ENCODE measurements around the gene LRRN3. TPM values are rescaled to one million over a fixed set of nuclear protein-coding genes. Genes with fewer than 3 reads are reported as not detected.

Gene LRRN3
- total and polyA plus RNA-seq, 2 experiments from 2014 or later, result 0.40 TPM; not detected in 1

DNA sequence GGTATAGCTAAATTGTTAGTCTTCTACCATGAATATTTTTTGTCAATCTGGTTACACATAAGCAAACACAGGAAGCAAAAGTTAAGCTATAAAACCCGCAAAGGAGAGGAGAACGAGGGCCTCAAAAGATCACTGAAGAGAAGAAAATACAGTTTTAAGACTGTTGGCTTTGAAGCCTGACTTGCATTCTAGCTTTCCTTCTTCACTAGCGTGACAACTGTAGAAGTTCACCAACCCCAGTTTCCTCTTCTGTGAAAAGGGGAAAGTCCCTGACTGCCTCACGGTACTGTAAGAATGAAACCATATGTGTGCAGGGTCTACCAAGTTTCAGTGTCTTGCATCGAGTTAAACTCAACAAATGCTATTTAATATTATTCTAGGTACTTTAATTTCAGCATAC is 7.5 kb upstream of the LRRN3 start (continued):
- TF ChIP-seq, protein P1, sequence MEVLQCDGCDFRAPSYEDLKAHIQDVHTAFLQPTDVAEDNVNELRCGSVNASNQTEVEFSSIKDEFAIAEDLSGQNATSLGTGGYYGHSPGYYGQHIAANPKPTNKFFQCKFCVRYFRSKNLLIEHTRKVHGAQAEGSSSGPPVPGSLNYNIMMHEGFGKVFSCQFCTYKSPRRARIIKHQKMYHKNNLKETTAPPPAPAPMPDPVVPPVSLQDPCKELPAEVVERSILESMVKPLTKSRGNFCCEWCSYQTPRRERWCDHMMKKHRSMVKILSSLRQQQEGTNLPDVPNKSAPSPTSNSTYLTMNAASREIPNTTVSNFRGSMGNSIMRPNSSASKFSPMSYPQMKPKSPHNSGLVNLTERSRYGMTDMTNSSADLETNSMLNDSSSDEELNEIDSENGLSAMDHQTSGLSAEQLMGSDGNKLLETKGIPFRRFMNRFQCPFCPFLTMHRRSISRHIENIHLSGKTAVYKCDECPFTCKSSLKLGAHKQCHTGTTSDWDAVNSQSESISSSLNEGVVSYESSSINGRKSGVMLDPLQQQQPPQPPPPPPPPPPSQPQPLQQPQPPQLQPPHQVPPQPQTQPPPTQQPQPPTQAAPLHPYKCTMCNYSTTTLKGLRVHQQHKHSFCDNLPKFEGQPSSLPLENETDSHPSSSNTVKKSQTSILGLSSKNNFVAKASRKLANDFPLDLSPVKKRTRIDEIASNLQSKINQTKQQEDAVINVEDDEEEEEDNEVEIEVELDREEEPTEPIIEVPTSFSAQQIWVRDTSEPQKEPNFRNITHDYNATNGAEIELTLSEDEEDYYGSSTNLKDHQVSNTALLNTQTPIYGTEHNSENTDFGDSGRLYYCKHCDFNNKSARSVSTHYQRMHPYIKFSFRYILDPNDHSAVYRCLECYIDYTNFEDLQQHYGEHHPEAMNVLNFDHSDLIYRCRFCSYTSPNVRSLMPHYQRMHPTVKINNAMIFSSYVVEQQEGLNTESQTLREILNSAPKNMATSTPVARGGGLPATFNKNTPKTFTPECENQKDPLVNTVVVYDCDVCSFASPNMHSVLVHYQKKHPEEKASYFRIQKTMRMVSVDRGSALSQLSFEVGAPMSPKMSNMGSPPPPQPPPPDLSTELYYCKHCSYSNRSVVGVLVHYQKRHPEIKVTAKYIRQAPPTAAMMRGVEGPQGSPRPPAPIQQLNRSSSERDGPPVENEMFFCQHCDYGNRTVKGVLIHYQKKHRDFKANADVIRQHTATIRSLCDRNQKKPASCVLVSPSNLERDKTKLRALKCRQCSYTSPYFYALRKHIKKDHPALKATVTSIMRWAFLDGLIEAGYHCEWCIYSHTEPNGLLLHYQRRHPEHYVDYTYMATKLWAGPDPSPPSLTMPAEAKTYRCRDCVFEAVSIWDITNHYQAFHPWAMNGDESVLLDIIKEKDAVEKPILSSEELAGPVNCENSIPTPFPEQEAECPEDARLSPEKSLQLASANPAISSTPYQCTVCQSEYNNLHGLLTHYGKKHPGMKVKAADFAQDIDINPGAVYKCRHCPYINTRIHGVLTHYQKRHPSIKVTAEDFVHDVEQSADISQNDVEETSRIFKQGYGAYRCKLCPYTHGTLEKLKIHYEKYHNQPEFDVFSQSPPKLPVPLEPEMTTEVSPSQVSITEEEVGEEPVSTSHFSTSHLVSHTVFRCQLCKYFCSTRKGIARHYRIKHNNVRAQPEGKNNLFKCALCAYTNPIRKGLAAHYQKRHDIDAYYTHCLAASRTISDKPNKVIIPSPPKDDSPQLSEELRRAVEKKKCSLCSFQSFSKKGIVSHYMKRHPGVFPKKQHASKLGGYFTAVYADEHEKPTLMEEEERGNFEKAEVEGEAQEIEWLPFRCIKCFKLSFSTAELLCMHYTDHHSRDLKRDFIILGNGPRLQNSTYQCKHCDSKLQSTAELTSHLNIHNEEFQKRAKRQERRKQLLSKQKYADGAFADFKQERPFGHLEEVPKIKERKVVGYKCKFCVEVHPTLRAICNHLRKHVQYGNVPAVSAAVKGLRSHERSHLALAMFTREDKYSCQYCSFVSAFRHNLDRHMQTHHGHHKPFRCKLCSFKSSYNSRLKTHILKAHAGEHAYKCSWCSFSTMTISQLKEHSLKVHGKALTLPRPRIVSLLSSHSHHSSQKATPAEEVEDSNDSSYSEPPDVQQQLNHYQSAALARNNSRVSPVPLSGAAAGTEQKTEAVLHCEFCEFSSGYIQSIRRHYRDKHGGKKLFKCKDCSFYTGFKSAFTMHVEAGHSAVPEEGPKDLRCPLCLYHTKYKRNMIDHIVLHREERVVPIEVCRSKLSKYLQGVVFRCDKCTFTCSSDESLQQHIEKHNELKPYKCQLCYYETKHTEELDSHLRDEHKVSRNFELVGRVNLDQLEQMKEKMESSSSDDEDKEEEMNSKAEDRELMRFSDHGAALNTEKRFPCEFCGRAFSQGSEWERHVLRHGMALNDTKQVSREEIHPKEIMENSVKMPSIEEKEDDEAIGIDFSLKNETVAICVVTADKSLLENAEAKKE (CRISPR knock-in tag; IDR thresholded peaks at IDR 0.05), result no peak
- TF ChIP-seq STAT1 (IDR thresholded peaks at IDR 0.05; ENCODE audit: unreplicated experiment) (no peak), POLR2AphosphoS5 (IDR thresholded peaks at IDR 0.05; ENCODE audit: low read depth) (no peak)
- TF ChIP-seq, protein P2, sequence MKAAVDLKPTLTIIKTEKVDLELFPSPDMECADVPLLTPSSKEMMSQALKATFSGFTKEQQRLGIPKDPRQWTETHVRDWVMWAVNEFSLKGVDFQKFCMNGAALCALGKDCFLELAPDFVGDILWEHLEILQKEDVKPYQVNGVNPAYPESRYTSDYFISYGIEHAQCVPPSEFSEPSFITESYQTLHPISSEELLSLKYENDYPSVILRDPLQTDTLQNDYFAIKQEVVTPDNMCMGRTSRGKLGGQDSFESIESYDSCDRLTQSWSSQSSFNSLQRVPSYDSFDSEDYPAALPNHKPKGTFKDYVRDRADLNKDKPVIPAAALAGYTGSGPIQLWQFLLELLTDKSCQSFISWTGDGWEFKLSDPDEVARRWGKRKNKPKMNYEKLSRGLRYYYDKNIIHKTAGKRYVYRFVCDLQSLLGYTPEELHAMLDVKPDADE (IDR thresholded peaks at IDR 0.05), result no peak

DNA sequence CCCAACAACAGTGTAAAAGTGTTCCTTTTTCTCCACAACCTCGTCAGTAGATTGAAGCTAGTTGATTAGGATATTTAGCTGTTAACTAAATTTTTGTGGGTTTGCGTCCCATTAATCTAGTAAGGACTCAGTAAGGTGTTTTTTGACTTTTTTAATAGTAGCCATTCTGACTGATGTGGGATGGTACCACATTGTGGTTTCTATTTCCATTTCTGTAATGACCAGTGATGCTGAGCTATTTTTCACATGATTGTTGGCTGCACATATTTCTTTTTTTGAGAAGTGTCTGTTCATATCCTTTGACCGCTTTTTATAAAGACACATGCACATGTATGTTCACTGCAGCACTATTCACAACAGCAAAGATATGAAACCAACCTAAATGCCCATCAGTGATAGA is 5.6 kb upstream of the LRRN3 start:
- no peaks in the 10 kb centered on the region for H3F3A ChIP-seq (replicated peaks; ENCODE audit: low read depth)
- H3K27me3 ChIP-seq (ENCODE audit: insufficient read depth), result no peaks in the 10 kb centered on the region
- Mint-ChIP-seq H3K4me1 (peaks cover 19% of the 10 kb centered on the region), H3K9me3 (0 out of 3 replicates have a peak, but pooled peaks cover 4% of the 10 kb centered on the region), H3K4me3 (no peak overlapping the region), H3K36me3 (ENCODE audit: low read depth) (no peaks in the 10 kb centered on the region), H3K27ac (no peak overlapping the region), H3K27me3 (ENCODE audit: insufficient read depth, low read depth, poor library complexity) (peaks cover 1% of the 10 kb centered on the region)
- ATAC-seq (no peak), DNase-seq (ENCODE audit: low spot score) (no peak)
- no peak overlapping the region for H2AFZ ChIP-seq
- H3K4me2 ChIP-seq, result no peak overlapping the region
- H3K4me3 ChIP-seq, result no peak overlapping the region
- H3K36me3 ChIP-seq (ENCODE audit: insufficient read depth), result no peaks in the 10 kb centered on the region
- H3K27ac ChIP-seq (ENCODE audit: low read depth), result no peak overlapping the region
- no peaks in the 10 kb centered on the region for H4K20me1 ChIP-seq (replicated peaks; ENCODE audit: insufficient read depth)
- peaks cover 16% of the 10 kb centered on the region; the same call in 1 of the 2 replicates for H3K4me1 ChIP-seq (ENCODE audit: insufficient read depth)
- H3K9me2 ChIP-seq (ENCODE audit: insufficient read depth), result no peaks in the 10 kb centered on the region
- no peaks in the 10 kb centered on the region for H3K79me2 ChIP-seq (replicated peaks; ENCODE audit: insufficient read depth)
- TF ChIP-seq, protein P2 (IDR thresholded peaks at IDR 0.05), result no peak
- TF ChIP-seq, protein P3, sequence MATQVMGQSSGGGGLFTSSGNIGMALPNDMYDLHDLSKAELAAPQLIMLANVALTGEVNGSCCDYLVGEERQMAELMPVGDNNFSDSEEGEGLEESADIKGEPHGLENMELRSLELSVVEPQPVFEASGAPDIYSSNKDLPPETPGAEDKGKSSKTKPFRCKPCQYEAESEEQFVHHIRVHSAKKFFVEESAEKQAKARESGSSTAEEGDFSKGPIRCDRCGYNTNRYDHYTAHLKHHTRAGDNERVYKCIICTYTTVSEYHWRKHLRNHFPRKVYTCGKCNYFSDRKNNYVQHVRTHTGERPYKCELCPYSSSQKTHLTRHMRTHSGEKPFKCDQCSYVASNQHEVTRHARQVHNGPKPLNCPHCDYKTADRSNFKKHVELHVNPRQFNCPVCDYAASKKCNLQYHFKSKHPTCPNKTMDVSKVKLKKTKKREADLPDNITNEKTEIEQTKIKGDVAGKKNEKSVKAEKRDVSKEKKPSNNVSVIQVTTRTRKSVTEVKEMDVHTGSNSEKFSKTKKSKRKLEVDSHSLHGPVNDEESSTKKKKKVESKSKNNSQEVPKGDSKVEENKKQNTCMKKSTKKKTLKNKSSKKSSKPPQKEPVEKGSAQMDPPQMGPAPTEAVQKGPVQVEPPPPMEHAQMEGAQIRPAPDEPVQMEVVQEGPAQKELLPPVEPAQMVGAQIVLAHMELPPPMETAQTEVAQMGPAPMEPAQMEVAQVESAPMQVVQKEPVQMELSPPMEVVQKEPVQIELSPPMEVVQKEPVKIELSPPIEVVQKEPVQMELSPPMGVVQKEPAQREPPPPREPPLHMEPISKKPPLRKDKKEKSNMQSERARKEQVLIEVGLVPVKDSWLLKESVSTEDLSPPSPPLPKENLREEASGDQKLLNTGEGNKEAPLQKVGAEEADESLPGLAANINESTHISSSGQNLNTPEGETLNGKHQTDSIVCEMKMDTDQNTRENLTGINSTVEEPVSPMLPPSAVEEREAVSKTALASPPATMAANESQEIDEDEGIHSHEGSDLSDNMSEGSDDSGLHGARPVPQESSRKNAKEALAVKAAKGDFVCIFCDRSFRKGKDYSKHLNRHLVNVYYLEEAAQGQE (IDR thresholded peaks at IDR 0.05; ENCODE audit: unreplicated experiment), result no peak
- TF ChIP-seq CREB1 (CRISPR knock-in tag; IDR thresholded peaks at IDR 0.05; ENCODE audit: low read depth), result no peak
- TF ChIP-seq POLR2AphosphoS5 (IDR thresholded peaks at IDR 0.05; ENCODE audit: low read depth), result no peak
- no peak for TF ChIP-seq NANOG (IDR thresholded peaks at IDR 0.05; ENCODE audit: borderline replicate concordance)
- TF ChIP-seq STAT1 (IDR thresholded peaks at IDR 0.05; ENCODE audit: unreplicated experiment), result no peak
- TF ChIP-seq JUNB (IDR thresholded peaks at IDR 0.05; ENCODE audit: unreplicated experiment), result no peak
- no peak for TF ChIP-seq ZNF114 (CRISPR knock-in tag; IDR thresholded peaks at IDR 0.05)
- TF ChIP-seq ZNF331 (CRISPR knock-in tag; IDR thresholded peaks at IDR 0.05; ENCODE audit: low read depth), result no peak
- TF ChIP-seq EZH2 (IDR thresholded peaks at IDR 0.05; ENCODE audit: low read depth, unreplicated experiment), result no peak

All from GM23338 (cell line).